H1 (cell line): ENCODE measurements around the gene SIT1. TPM values are rescaled to one million over a fixed set of nuclear protein-coding genes. Genes with fewer than 3 reads are reported as not detected.

Experiments used
- CTCF ChIA-PET: fragments of 300-600 bp; sonication (Branson Sonifier 250); formaldehyde crosslinking; loops from one replicate; lab custom pipeline; 2021; ENCODE audit not compliant: partially characterized antibody; lab: Charles Lee
- POLR2A ChIA-PET: fragments of 300-600 bp; sonication (Branson Sonifier 250); formaldehyde crosslinking; loops from one replicate; lab custom pipeline; 2021; ENCODE audit warnings: inconsistent platforms; ENCODE audit not compliant: partially characterized antibody; lab: Charles Lee
- DNase-seq, 2 experiments: peaks; one replicate each; pipeline versions ENCODE4 v3.0.0 to v3.0.0-alpha.2; 2010 to 2022; ENCODE audit warnings: low spot score in 2 of 2, low read depth in 1 of 2, mixed read lengths in 1 of 2
- FAIRE-seq: peaks from 2 replicates; lab custom pipeline; 2011; peaks lifted over from hg19 to GRCh38; lab: Jason Lieb, UNC
- H2AFZ ChIP-seq: 2 replicates; pipeline ENCODE4 v1.8.1; 2012; ENCODE audit warnings: low read length, inconsistent platforms
- H2AK5ac ChIP-seq: 2 replicates; pipeline ENCODE4 v1.6.1; 2013; ENCODE audit warnings: low read depth, low read length
- H2BK120ac ChIP-seq: replicated peaks from 2 replicates; pipeline ENCODE3; 2013; ENCODE audit warnings: low read depth, low read length, inconsistent platforms
- H2BK12ac ChIP-seq: 2 replicates; pipeline ENCODE4 v1.6.1; 2013; ENCODE audit warnings: low read depth, low read length
- H2BK15ac ChIP-seq: 2 replicates; pipeline ENCODE4 v1.6.1; 2013; ENCODE audit warnings: low read length
- H2BK20ac ChIP-seq: 2 replicates; pipeline ENCODE4 v1.6.1; 2013; ENCODE audit warnings: low read length
- H2BK5ac ChIP-seq: 2 replicates; pipeline ENCODE4 v1.6.1; 2013; ENCODE audit warnings: low read depth, low read length
- H3K14ac ChIP-seq: 2 replicates; pipeline ENCODE4 v1.6.1; 2013; ENCODE audit warnings: inconsistent platforms; ENCODE audit not compliant: insufficient read length
- H3K18ac ChIP-seq: 2 replicates; pipeline ENCODE4 v1.6.1; 2013; ENCODE audit warnings: low read length; ENCODE audit errors: extremely low read depth
- H3K23ac ChIP-seq: 2 replicates; pipeline ENCODE4 v1.6.1; 2013; ENCODE audit warnings: inconsistent platforms; ENCODE audit not compliant: insufficient read length
- H3K23me2 ChIP-seq: 2 replicates; pipeline ENCODE4 v1.6.1; 2013; ENCODE audit warnings: low read depth, low read length
- H3K27ac ChIP-seq: 2 replicates; pipeline ENCODE4 v1.6.1; 2011; ENCODE audit warnings: low read depth, low read length, inconsistent platforms
- H3K27me3 ChIP-seq, 4 experiments: replicated peaks in 1 of 4; 1 replicate in 1 of 4; 2 replicates in 3 of 4; pipeline versions ENCODE4 v1.6.1 to v1.8.1; 2011 to 2013; ENCODE audit warnings: low read length in 3 of 4, mild to moderate bottlenecking in 3 of 4, inconsistent platforms in 2 of 4, mixed read lengths in 2 of 4, moderate library complexity in 1 of 4; ENCODE audit not compliant: control insufficient read depth in 3 of 4, insufficient read depth in 3 of 4; ENCODE audit errors: extremely low read depth in 1 of 4
- H3K36me3 ChIP-seq, 4 experiments: 2 replicates each; pipeline versions ENCODE4 v1.6.1 to v1.8.1; 2011 to 2013; ENCODE audit warnings: mild to moderate bottlenecking in 4 of 4, low read length in 3 of 4, moderate library complexity in 2 of 4, control low read depth in 1 of 4, inconsistent platforms in 1 of 4; ENCODE audit not compliant: insufficient read depth in 4 of 4, control insufficient read depth in 2 of 4
- H3K4ac ChIP-seq: replicated peaks from 2 replicates; pipeline ENCODE3; 2013; ENCODE audit warnings: low read length, low read depth, mixed read lengths, inconsistent platforms; ENCODE audit not compliant: insufficient read length
- H3K4me1 ChIP-seq, 4 experiments: replicated peaks in 1 of 4; 1 replicate in 1 of 4; 2 replicates in 3 of 4; pipeline versions ENCODE4 v1.6.1 to v1.8.1; 2011 to 2013; ENCODE audit warnings: low read length in 3 of 4, inconsistent platforms in 2 of 4, mixed read lengths in 1 of 4; ENCODE audit not compliant: insufficient read depth in 4 of 4, control insufficient read depth in 3 of 4
- H3K4me2 ChIP-seq, 2 experiments: 2 replicates each; pipeline versions ENCODE4 v1.6.1 to v1.8.1; 2011 to 2013; ENCODE audit warnings: low read depth in 2 of 2, low read length in 2 of 2, control low read depth in 1 of 2, inconsistent platforms in 1 of 2, mild to moderate bottlenecking in 1 of 2; ENCODE audit not compliant: insufficient read depth in 1 of 2
- H3K4me3 ChIP-seq, 4 experiments: fragments of 200-600, 300-600 bp in 1 of 4; sonication (generic), shearing (Covaris generic), sonication (Bioruptor Twin) in 1 of 4; 2 replicates each; pipeline versions ENCODE4 v1.5.1 to v1.8.1; 2011 to 2016; ENCODE audit warnings: low read length in 4 of 4, low read depth in 3 of 4, control low read depth in 2 of 4, inconsistent platforms in 2 of 4, mild to moderate bottlenecking in 2 of 4, mixed read lengths in 1 of 4, moderate library complexity in 1 of 4; ENCODE audit not compliant: insufficient read depth in 2 of 4; ENCODE audit errors: extremely low read depth in 1 of 4
- H3K56ac ChIP-seq: replicated peaks from 2 replicates; pipeline ENCODE3; 2013; ENCODE audit warnings: low read depth, mild to moderate bottlenecking, mixed read lengths, low read length, inconsistent platforms; ENCODE audit not compliant: insufficient read length
- H3K79me1 ChIP-seq: 2 replicates; pipeline ENCODE4 v1.6.1; 2013; ENCODE audit warnings: low read depth, low read length, control low read depth
- H3K79me2 ChIP-seq, 2 experiments: 2 replicates each; pipeline versions ENCODE4 v1.6.1 to v1.8.1; 2012 to 2013; ENCODE audit warnings: low read length in 2 of 2, mild to moderate bottlenecking in 2 of 2, inconsistent platforms in 1 of 2; ENCODE audit not compliant: insufficient read depth in 2 of 2, control insufficient read depth in 1 of 2
- H3K9ac ChIP-seq, 4 experiments: replicated peaks in 1 of 4; 1 replicate in 1 of 4; 2 replicates in 3 of 4; pipeline versions ENCODE4 v1.6.1 to v1.8.1; 2011 to 2013; ENCODE audit warnings: low read depth in 3 of 4, low read length in 3 of 4, control low read depth in 2 of 4, mild to moderate bottlenecking in 2 of 4, moderate library complexity in 2 of 4, inconsistent platforms in 1 of 4; ENCODE audit errors: extremely low read depth in 1 of 4
- H3K9me3 ChIP-seq, 2 experiments: 2 replicates each; pipeline versions ENCODE4 v1.6.1 to v1.8.1; 2012 to 2013; ENCODE audit warnings: mild to moderate bottlenecking in 2 of 2, moderate library complexity in 2 of 2, control low read depth in 1 of 2, inconsistent platforms in 1 of 2, low read depth in 1 of 2, low read length in 1 of 2, mixed read lengths in 1 of 2; ENCODE audit not compliant: insufficient read depth in 2 of 2
- H4K20me1 ChIP-seq, 2 experiments: replicated peaks in 1 of 2; 2 replicates each; pipeline versions ENCODE3 to v1.8.1; 2011 to 2013; ENCODE audit warnings: inconsistent platforms in 2 of 2, low read length in 2 of 2, mild to moderate bottlenecking in 1 of 2; ENCODE audit not compliant: insufficient read depth in 2 of 2, control insufficient read depth in 1 of 2
- H4K5ac ChIP-seq: 2 replicates; pipeline ENCODE4 v1.6.1; 2013; ENCODE audit warnings: low read length, low read depth, mixed read lengths, inconsistent platforms; ENCODE audit not compliant: insufficient read length
- H4K8ac ChIP-seq: 2 replicates; pipeline ENCODE4 v1.8.0; 2013; ENCODE audit warnings: mild to moderate bottlenecking, moderate library complexity, low read length, inconsistent platforms; ENCODE audit not compliant: insufficient read depth; ENCODE audit errors: extremely low read depth
- H4K91ac ChIP-seq: replicated peaks from 2 replicates; pipeline ENCODE3; 2013; ENCODE audit warnings: low read length, mixed read lengths, inconsistent platforms; ENCODE audit not compliant: insufficient read length
- ASH2L ChIP-seq: fragments of 200-600, 300-600 bp; sonication (generic); IDR thresholded peaks from one replicate; pipeline ENCODE4 v1.7.1; 2017; ENCODE audit warnings: low read length
- CTBP2 ChIP-seq: IDR thresholded peaks from 2 replicates; pipeline ENCODE4 v1.7.0; 2011; ENCODE audit warnings: borderline replicate concordance, mild to moderate bottlenecking, moderate library complexity, mixed read lengths, low read length; ENCODE audit not compliant: insufficient read depth, insufficient read length
- EGR1 ChIP-seq: IDR thresholded peaks from 2 replicates; pipeline ENCODE4 v1.6.1; 2011; ENCODE audit warnings: low read depth, low read length, borderline replicate concordance
- GABPA ChIP-seq: IDR thresholded peaks from 2 replicates; pipeline ENCODE4 v1.6.1; 2011; ENCODE audit warnings: mild to moderate bottlenecking, low read length, moderate library complexity, borderline replicate concordance; ENCODE audit not compliant: insufficient read depth
- GTF2F1 ChIP-seq: IDR thresholded peaks from 2 replicates; pipeline ENCODE4 v1.6.1; 2012; ENCODE audit warnings: low read depth, low read length, improper control_type of control experiment, borderline replicate concordance
- JUN ChIP-seq: IDR thresholded peaks from 2 replicates; pipeline ENCODE4 v1.6.1; 2011; ENCODE audit warnings: low read depth, mild to moderate bottlenecking, improper control_type of control experiment, low read length
- JUND ChIP-seq: IDR thresholded peaks from 2 replicates; pipeline ENCODE4 v1.6.1; 2011; ENCODE audit warnings: mild to moderate bottlenecking, improper control_type of control experiment, low read length
- NRF1 ChIP-seq: IDR thresholded peaks from 2 replicates; pipeline ENCODE4 v1.6.1; 2011; ENCODE audit warnings: mild to moderate bottlenecking, low read depth, low read length, improper control_type of control experiment
- POLR2A ChIP-seq, 2 experiments: IDR thresholded peaks; 1 replicate in 1 of 2; 2 replicates in 1 of 2; pipeline ENCODE4 v1.6.1; 2011; ENCODE audit warnings: low read depth in 2 of 2, low read length in 2 of 2, mild to moderate bottlenecking in 2 of 2; ENCODE audit errors: control extremely low read depth in 1 of 2
- POLR2AphosphoS5 ChIP-seq: IDR thresholded peaks from 2 replicates; pipeline ENCODE4 v1.6.1; 2011; ENCODE audit warnings: low read depth, low read length
- SIRT6 ChIP-seq: IDR thresholded peaks from one replicate; pipeline ENCODE4 v1.7.1; 2012; ENCODE audit warnings: low read length, inconsistent platforms
- TBP ChIP-seq: IDR thresholded peaks from 2 replicates; pipeline ENCODE4 v1.6.1; 2011; ENCODE audit warnings: low read depth, low read length, improper control_type of control experiment
- TEAD4 ChIP-seq: IDR thresholded peaks from 2 replicates; pipeline ENCODE4 v1.6.1; 2012; ENCODE audit warnings: low read depth, low read length, inconsistent platforms, mixed read lengths
- USF2 ChIP-seq: IDR thresholded peaks from 2 replicates; pipeline ENCODE4 v1.6.1; 2011; ENCODE audit warnings: low read length, improper control_type of control experiment
- WGBS, 2 experiments: shearing (Covaris generic) in 1 of 2; methylation state at CpG; one replicate each; pipeline versions ENCODE4 v1.1.6 to v1.1.7; 2013 to 2015; ENCODE audit warnings: low lambda C conversion rate in 2 of 2, mixed read lengths in 2 of 2, inconsistent platforms in 1 of 2, low coverage in 1 of 2, missing lambda C conversion rate in 1 of 2; ENCODE audit not compliant: insufficient replicate concordance in 2 of 2, insufficient coverage in 1 of 2, insufficient read length in 1 of 2; ENCODE audit errors: extremely low coverage in 1 of 2, missing lambda C conversion rate in 1 of 2; 5-methylcytosine and 5-hydroxymethylcytosine counted together
- polyA plus RNA-seq, 7 experiments: library from polyadenylated mRNA; depleted of rRNA in 3 of 7; stranded (reverse) in 5 of 7; unstranded in 2 of 7; fragments of >200 nt in 5 of 7; fragments of 200-250 nt in 2 of 7; gene quantifications; 1 replicate in 5 of 7; 2 replicates in 1 of 7; 4 replicates in 1 of 7; pipeline versions ENCODE4 v1.2.1 to v1.2.3, GENCODE V29; 2011 to 2013; ENCODE audit warnings: missing spikeins in 2 of 7, mixed read lengths in 2 of 7
- total RNA-seq: library from RNA; stranded (reverse); fragmentation: NEBNext Ultra II Directional; extraction: Animal tissue kit (Norgen Biotek cat#: 25700); gene quantifications from 2 replicates; pipeline ENCODE4 v1.2.1, GENCODE V29; 2021

Gene SIT1
- total and polyA plus RNA-seq, 2 of the 8 experiments (the other 6 are each of a cell fraction or from before 2014, with no cell fraction given), result 8.2 to 12.8 TPM

GRCh38 chr9:35695943-35696401 is 45.2 kb upstream of the SIT1 start:
- Histone ChIP-seq H2BK15ac (no peak overlapping the region), H3K79me2 (no peaks in the 10 kb centered on the region), H3K18ac (no peak overlapping the region), H3K23ac (no peak overlapping the region), H2BK120ac (no peak overlapping the region), H4K8ac (no peak overlapping the region), H3K14ac (no peak overlapping the region), H4K20me1 (peaks cover 3 to 7% of the 10 kb centered on the region in 2 experiments), H3K56ac (no peak overlapping the region), H3K4me2 (no peak overlapping the region), H2BK20ac (no peak overlapping the region; the same call in 1 of the 2 replicates), H2AFZ (no peak overlapping the region), H3K4me1 (no peaks in the 10 kb centered on the region; a peak in 1 of 7 replicates), H3K9me3 (no peaks in the 10 kb centered on the region), H3K4ac (no peak overlapping the region), H3K79me1 (no peaks in the 10 kb centered on the region), H2BK5ac (no peak overlapping the region), H3K23me2 (peaks cover 4% of the 10 kb centered on the region), H4K5ac (no peak overlapping the region), H2AK5ac (no peak overlapping the region), H3K27me3 (no peaks in the 10 kb centered on the region), H3K9ac (no peak overlapping the region), H3K36me3 (peaks cover 21 to 33% (median 30%) of the 10 kb centered on the region in 4 experiments), H3K27ac (no peak overlapping the region), H2BK12ac (no peak overlapping the region), H4K91ac (no peak overlapping the region), H3K4me3 (no peak overlapping the region)
- ChIA-PET POLR2A (interaction anchor here (0.5 to 14.9 kb wide), 19 partner anchors 8 to 1314 kb away, joined by 3 to 158 read pairs (median 4); partner anchors contain the start of genes CA9, CCDC107, CREB3 and MSMP), CTCF (interaction anchor here (0.6 to 14.1 kb wide), 30 partner anchors 8 to 211 kb away, joined by 3 to 347 read pairs (median 12); partner anchors contain the start of genes ARHGEF39, CA9, CCDC107 and CREB3)
- no peak for DNase-seq
- FAIRE-seq, result no peak
- 88% methylated on average over 3 of the region's 3 CpGs; no CpG with 5 or more reads in 1 of the 2 experiments for WGBS, 2 experiments
- TF ChIP-seq JUND (no peak), ASH2L (no peak), JUN (no peak), CTBP2 (no peak), NRF1 (no peak), TBP (no peak), USF2 (no peak), TEAD4 (no peak), GTF2F1 (no peak), EGR1 (no peak), POLR2AphosphoS5 (no peak), GABPA (no peak), SIRT6 (no peak), POLR2A (IDR thresholded peaks at IDR 0.05; ENCODE audit: control extremely low read depth in 1 of 2, low read depth in 2 of 2, low read length in 2 of 2) (no peak)
